GM21390 (cell line): ENCODE data around the gene TGM2.

Source experiments
- ATAC-seq: cut with Tn5 transposase; IDR thresholded peaks from one replicate; pipeline ENCODE4 v1.9.1; 2021; ENCODE audit not compliant: unreplicated experiment

TGM2 gene

DNA sequence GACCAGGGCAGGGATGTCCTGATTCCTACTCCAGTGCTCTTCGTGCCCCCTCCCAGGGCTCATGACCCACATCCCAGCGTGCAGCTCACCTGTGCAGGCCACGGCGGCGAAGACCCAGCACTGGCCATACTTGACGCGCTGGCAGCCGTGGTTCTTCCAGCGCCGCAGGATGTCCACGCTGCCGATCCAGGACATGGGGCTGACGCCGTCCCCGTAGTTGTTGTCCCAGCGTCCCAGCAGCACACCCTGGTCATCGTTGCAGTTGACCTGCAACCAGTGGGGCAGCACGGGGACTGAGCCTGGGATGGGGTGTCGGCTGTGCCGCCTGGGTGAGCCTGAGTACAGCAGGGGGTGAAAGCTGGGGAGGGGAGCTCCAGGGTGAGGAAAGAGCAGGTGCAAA is 18.4 kb downstream of the TGM2 start:
- no peak for ATAC-seq

DNA sequence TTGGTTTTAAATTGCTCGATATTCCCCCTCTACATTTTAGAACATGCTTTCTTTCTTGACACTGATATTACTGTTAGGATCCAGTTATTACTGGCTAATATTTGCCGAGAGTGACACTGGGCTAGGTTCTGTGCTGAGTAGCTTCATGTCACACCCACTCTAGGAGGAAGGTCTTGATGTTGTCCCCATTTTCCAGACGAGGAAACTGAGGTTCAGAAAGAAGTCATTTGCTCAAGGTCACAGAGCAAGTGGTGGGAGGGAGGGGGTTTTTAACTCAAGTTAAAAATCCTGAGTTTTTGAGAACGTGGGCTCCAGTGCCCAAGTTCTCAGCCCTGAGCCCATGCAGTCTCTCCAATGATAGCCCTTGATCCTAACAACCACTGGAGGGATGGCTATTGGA is 18.9 kb downstream of the TGM2 start:
- ATAC-seq = no peak

DNA sequence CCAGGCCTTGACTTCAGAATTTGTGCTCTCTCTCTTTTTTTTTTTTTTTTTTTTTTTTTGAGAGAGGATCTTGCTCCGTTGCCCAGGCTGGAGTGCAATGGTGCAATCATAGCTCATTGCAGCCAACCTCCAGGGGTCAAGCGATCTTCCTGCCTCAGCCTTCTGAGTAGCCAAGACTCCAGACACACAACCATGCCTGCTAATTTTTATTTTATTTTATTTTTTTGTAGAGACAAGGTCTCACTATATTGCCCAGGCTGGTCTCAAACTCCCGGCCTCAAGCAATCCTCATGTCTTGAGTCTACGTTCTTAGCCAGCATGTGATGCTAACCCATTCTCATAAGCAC is 19.4 kb downstream of the TGM2 start:
- no peak for ATAC-seq

DNA sequence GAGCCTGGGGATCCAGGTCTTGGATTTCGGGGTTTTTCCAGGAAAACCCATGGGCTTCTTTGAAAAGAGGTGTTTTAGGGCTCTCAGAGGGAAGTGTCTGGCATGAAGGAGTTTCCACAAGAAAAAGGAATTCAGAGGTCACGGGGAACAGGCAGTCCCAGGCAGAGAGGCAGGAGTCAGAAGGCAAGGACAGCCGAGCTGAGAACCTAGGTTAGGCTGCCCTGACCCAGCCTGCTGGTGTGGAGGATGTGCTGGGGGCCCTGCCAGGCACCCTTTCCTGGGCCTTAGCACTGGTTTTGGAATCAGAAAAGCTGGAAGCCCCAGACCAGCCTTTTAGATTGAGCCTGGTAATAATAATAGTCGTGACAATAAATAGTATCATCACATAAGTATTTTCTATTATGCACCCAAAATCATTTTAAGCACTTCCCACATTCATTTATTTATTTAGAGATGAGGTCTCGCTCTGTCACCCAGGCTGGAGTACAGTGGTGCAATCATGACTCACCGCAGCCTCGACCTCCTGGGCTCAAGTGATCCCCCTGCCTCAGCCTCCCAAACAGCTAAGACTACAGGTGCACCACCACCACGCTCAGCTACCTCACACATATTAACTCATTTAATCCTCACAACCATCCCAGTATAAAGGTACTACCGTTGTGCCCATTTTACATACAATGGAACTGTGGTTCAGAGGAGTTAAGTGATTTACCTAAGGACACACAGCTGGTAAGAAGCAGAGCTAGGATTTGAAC is 19.9 kb downstream of the TGM2 start:
- no peak for ATAC-seq

DNA sequence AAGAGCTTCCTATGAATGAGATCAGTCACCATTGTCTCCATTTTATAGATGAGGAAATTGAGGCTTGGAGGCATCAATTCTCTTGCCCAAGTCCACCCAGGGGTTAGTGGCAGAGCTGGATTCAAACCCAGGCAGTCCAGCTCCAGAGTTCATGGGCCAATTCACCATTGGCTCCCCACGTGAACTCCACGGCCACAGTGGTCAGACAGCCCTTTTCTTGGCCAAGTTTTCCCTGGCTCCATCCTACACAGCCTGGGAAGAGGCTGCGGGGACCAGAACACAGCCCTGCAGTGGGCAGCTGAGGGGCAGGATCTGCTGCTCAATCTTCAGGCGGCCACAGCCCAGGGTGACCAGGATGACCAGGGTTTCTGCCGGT is 20.5 kb downstream of the TGM2 start:
- ATAC-seq = no peak

DNA sequence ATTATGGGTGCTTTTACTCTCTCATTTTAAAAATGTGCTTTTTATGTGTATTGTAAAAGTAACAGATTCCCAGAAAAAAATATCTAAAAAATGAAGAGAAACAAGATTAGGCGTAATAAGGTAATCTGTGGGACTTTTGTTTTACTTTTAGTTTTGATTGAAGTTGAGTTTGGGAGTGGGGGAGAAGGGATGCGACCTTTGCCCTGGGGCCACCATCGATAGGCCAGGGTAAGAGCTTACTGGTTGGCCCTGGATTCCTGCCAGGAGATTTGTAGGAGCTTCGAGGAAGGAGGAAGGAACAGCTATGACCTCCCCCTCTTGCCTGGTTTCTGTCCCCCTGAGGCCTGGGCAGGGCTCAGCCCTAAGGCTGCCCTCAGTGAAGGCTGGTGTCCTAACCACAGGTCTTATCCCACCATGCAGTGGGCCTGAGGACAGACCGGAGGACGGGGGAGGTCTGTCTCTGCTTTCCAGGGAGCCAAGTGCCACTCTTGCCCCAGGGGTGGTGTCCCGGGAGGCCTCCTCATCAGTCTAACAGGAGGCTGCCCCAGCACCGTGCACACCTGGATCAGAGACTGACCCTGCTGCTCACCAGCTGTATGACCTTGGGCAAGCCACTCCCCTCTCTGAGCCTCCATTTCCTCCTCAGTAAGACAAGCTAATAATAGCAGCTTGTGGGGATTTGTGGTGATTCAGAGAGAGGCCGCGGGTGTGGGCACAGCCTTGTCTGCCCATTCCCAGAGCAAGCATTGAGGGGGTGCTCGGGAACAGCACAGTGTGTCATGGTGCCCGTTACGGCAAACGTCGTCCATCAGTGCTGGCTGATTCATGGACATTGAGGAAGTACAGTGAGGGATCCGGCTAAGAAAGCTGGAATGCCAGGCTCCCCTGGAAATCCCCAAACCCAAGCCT is 21.2 kb downstream of the TGM2 start:
- ATAC-seq = no peak

DNA sequence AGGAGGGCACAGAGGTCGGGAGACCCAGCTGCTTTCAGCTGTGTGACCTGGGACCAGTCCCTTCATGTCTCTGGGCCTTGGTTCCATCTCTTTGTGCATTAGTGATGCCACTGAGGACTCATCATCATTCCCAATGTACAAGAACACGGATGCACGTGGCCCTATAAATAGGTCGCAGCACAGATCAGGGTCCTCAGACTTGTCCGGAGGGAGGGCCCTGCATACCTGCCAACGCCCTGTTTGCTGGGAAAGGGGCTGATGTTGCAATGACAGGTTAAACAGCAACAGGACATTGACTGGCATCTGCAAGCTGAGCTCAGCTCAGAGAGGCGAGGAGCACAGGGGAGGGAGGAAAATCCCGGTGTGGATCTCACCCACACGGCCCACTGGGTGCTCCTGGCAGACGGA is 21.8 kb downstream of the TGM2 start:
- no peak for ATAC-seq

DNA sequence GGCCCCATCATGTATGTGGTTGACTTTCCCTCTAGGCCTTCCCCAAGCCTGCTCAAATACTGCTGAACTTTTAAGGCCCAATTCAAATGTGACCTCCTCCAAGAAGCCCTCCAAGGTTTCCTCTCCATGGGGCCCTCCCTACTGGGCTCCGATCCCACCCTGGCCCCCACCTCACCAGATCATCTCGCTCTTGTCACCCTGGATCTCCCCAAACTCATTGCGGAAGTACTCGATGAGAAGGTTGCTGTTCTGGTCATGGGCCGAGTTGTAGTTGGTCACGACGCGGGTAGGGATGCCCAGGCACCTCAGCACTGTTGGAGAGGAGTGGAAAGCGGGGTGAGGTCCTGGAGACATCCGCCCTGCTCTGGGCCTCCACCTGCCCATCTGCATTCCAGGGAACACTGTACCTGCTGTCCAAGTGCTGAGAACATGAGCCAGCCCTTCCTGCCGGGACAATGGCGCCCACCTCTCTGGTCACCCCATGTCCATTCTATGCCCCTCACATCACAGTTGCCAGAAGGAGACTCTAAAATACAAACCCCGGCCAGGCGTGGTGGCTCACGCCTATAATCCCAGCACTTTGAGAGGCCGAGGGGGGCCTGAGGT is 23.1 kb downstream of the TGM2 start:
- no peak for ATAC-seq

DNA sequence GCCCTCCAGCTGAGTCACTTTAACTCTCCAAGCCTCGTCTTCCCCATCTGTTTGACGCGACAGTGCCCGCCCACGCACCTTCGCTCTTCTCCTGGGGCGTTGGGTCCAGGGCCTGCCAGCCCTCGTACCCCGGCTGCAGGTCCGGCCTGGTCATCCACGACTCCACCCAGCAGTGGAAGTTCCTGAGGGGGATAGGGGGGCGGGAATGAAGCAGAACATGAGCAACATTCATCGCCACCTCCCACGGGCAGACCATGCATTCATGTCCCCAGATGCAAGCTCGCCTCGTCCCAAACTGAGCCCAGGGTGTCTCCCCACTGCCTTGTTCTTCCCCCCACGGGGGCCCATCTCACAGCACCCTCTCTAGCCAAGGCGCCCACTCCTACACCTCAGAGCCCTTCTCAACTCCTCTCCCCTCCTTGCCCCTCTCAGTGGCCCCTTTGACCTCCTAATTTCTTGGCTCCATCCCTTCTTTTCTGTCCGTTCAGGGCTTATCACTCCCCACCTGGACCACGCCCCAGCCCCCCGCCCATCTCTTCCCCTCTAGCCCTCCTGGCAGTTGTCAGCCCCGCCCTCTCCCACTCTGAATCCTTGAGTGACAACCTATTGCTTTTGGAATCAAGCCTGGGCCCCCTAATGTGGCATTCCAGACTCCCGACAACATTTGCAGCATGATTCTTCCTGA is 23.7 kb downstream of the TGM2 start:
- no peak for ATAC-seq

DNA sequence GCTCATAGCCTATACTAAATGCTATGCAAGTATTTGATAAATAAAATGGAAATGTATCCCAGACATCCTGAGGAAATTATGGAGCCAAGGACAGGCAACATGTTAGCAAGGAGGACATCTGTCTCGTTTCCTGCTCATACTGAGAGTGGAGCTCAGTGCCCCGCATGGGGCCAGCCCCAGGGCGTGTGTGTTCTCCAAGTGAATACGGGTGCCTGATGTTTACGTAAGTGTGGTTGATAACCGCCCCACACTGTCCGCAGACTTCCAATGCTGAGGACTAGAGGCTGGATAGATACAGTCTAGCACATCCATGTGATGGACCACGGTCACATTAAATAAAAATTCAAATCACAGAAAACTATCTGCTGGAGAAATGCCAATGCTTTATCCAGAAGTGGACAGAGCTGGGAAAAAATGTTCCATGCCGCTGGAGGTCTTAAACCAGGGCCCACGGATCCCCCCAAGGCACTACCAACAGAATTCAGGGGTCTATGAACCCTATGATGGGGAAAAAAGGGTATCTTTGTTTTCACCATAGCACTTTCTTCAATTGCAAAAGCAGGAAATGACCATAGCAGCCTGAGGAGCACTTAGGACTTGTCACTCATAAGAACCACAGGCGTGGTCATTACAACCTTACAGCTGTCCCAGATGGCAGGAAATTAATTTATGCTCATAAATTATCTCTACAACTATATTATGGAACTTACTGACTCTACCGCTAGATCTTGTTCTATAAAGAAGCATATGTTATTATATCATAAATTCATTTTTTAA is 24.9 kb downstream of the TGM2 start:
- ATAC-seq = no peak

DNA sequence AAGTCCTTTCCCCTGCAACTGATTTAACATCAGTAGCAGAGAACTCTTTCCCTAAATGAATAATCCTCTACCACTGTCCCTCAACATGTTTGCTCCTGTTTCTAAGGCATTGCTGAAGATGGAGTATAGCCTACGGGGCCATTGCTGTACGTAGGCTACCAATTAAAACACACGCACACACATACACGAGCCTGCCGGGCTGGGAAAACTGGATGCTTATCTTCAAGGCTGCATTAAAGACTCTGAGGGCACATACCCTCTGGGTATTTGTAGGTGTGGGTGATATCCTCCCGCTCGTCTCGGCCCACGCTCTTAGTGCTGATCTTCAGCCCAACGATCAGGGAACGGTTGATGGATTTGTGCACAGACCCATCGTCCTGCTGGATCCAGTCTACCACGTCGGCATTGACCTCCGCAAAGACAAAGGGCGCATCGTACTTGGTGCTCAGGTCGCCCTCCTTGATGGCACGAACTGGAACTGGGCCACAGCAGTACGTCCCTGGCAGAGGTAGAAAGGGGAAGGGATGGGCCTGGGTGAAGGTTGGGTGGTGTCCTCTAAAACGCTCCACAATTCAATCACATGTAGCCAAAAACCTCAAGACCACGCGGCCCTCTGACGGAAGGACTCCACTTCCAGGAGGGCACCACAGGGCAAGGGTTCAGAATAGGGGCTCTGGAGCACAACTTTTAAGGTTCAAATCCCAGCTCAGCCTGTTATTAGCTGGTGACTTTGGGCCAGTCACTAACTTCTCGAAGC is 25.7 kb downstream of the TGM2 start:
- ATAC-seq = no peak

DNA sequence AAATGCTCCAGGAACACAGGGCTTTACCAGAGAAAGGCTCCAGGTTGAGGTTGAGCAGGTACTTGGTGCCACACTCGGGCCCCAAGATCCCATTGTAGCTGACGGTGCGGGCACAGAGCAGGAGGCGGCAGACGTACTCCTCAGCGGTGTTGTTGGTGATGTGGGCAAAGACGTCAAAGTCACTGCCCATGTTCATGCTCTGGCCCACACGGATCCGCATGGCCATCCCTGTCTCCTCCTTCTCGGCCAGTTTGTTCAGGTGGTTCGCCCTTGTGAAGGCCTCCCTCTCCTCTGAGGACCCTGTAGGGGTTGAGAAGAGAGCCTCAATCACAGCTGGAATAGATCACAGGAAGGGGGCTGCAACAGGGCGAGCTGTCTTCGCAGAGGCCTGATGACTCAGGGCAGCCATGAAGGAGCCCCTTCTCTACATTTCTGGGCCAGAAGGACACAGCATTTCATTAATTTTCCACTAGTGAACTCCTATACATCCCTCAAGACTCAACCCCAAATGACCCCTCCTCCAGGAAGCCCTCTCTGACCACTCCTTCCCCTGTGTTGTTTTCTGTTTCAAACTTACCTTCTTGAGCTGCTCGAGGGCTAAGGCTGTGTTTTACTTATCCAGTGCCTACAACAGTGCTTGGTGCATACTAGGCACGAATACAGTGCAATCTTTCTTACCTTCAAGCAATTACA is 26.8 kb downstream of the TGM2 start:
- ATAC-seq = no peak

DNA sequence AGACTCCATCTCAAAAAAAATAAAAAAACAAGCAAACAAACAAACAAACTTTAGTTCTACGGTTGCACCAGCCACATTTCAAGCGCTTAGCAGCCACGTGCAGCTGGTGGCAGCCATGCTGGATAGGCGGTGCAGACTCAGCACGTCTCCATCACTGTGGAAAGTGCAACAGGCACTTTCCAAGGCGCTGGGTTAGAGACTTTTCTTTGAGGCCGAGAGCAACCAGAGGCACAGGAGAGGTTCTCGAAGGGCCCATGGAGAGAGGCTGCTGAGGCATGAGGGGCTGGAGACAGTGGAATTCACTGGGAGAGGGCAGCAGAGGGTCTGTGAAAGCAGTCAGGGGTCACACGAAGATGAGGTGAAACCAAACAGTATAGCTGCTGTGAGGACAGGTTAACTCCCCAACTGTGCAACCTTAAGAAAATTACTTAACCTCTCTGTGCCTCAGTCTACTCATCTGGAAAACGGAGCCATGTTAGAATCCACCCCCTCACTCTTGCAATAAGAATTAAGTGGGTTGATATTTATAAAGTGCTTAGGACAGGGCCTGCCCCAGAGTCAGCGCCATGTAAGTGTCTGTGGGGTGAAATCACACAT is 27.5 kb downstream of the TGM2 start:
- no peak for ATAC-seq

DNA sequence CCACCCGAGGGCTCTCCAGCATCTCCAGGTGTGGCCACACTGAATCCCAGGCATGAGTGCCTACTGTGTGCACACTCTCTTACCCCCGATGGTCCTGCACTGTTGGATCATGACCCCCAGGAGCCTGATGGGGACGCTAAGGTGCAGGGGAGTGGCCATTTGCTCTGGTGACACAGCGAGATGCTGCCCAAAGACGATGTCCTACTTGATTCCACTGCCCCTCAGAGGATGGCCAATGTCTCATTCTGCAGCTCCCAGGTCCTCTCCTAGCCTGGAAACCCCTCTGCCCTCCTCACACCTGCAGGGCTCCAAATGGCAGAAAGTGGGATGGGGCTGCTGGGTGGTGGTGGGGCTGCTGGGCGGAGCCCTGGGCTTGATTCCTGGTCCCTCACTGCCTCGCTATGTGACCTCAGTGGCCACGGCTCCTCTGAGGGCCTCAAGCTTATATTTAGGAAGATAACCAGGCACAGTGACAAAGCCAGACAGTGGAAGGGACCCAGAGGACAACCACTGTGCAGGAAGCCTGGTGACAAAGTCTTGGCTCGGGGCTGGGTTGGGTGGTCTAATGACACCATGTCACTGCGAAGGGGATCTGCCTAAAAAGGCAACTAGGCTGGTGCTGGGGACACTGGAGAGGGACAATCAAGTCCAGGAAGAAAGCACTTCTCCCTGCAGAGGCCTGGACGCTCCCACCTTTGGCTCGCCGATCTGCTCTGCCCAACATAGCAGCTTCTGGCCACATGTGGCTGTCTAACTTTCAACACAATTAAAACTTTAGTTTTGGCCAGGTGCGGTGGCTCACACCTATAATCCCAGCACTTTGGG is 28.4 kb downstream of the TGM2 start:
- ATAC-seq = no peak

DNA sequence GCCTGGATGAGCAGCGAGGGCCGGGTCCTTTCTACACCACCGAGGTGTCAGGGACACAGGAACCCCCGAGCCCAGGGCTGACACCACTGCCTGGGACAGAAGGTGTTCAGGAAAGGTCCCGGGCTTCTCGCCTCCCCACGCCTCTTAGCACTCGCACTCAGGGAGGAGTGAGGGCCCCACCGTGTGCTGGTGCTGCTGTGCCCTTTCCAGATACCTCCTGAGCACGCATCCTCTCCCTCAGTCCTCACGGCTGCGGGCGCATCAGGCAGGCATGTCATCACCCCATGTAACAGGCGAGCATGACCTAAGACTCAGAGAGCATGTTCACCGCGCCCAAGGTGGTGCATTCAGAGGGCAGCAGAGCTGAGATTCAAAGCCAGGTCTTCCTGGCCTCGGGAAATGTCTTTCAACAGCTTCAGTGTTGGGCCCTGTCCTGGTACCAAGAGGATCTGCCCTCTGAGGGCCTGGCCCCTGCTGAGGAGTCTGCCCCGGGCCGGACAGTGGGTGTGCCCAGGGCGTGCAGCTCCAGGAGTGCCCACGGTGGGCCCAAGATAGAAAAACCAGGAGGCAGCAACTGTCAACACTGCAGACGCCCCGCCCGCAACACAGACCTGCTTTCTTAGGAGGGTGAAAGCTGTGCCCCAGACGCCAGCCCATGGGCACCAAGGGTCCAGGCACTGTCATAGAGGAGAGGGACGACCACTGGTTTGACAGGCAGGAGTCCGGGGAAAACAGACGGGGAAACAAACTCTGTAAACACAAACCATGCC is 29.2 kb downstream of the TGM2 start:
- ATAC-seq = no peak

DNA sequence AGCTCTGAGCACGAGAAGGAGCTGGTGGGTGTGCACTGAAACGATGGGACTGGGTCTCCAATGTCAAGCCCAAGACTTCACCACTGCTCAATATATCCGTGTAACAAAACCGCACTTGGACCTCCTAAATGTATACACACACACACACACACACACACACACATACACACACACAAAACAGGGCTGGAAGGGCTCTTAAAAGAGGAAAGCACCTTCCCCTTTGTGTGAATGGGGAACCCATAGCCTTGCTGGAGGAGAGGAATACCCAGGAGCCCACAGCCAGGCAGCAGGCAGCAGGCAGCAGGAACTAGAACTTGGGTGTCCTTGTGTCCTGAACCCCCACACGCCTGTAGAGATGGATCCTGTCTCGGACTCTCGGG is 29.8 kb downstream of the TGM2 start:
- ATAC-seq = no peak

DNA sequence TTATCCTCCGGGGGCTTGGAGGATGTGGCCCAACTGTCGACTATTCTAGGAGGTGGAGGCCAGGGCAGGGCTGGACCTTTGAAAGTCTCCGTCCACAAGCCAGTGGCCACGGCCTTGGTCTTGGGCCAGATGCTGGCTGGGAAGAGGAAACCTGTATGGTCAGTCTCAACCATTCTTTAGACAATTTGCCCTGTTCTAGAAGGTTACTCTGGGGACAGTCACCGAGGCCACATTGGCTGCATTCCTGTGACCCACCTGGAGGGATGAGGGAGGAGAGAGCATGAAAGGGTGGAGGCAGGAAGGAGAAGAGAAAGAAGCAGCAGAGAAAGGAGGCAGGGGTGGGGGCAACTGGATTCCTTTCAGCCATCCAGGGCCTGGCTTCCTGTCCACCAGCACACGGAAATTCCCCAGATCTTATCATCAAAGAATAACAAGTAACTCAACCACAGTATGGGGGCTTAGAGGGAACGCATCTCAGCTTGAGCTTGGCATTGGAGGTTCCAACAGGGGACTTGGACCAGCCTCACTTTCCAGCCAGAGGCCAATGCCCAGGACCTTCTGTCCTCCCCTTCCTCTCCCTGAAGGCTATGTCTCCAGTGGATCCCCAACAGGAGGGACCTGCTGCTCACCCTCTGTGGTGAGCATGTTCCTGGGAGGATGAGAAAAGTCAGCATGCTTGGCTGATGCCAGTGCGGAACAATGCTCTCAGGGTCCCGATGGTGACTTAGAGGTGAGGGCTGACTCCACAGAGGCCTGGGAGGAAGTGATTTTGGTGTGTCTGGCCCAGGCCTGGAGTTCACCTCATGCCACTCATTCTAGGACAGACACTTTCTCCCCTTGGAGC is 30.4 kb downstream of the TGM2 start:
- no peak for ATAC-seq
